IMR-90 (cell line): Measurements from ENCODE around the gene TASP1. TPM values are rescaled to one million over a fixed set of nuclear protein-coding genes. Genes with fewer than 3 reads are reported as not detected.

Experiments used
- ATAC-seq: fragments of 200-7000 bp; cut with Tn5 transposase; 2 replicates; pipeline ENCODE4 v1.9.1; 2020; ENCODE audit warnings: low read depth, mild to moderate bottlenecking, moderate library complexity
- BruUV-seq: library from RNA; stranded (reverse); fragments of 400-500 nt; replicated peaks from 2 replicates; lab custom pipeline; 2021; lab: Mats Ljungman, UMichigan
- CTCF ChIA-PET: fragments of 300-600 bp; formaldehyde crosslinking; extraction: SDS; loops from one replicate; lab custom pipeline; 2021; ENCODE audit warnings: antibody characterized with exemption; lab: Yijun Ruan, JAX
- POLR2A ChIA-PET: fragments of 300-600 bp; sonication (Branson Sonifier 250); formaldehyde crosslinking; loops from one replicate; lab custom pipeline; 2022; ENCODE audit warnings: antibody characterized with exemption; ENCODE audit not compliant: unreplicated experiment; lab: Charles Lee
- DNase-seq: peaks from one replicate; pipeline ENCODE4 v3.0.0; 2013
- H2AFZ ChIP-seq: replicated peaks from 2 replicates; pipeline ENCODE3; 2013; ENCODE audit warnings: low read length, mild to moderate bottlenecking; ENCODE audit not compliant: poor library complexity
- H2AK5ac ChIP-seq: 2 replicates; pipeline ENCODE4 v1.6.1; 2013; ENCODE audit warnings: low read depth, low read length, inconsistent platforms
- H2AK9ac ChIP-seq: replicated peaks from 2 replicates; pipeline ENCODE3; 2013; ENCODE audit warnings: mild to moderate bottlenecking, low read depth, low read length, moderate library complexity; ENCODE audit not compliant: poor library complexity
- H2BK120ac ChIP-seq: 2 replicates; pipeline ENCODE4 v1.6.1; 2013; ENCODE audit warnings: low read depth, low read length, inconsistent platforms
- H2BK15ac ChIP-seq: 3 replicates; pipeline ENCODE4 v1.6.1; 2013; ENCODE audit warnings: low read depth, low read length, inconsistent platforms
- H2BK20ac ChIP-seq: 2 replicates; pipeline ENCODE4 v1.6.1; 2013; ENCODE audit warnings: low read depth, mild to moderate bottlenecking, inconsistent platforms, low read length, moderate library complexity
- H2BK5ac ChIP-seq: 2 replicates; pipeline ENCODE4 v1.6.1; 2013; ENCODE audit warnings: mild to moderate bottlenecking, low read depth, low read length, inconsistent platforms; ENCODE audit not compliant: poor library complexity, severe bottlenecking
- H3K14ac ChIP-seq: replicated peaks from 2 replicates; pipeline ENCODE4 v1.6.1; 2013; ENCODE audit warnings: low read depth, low read length, inconsistent platforms
- H3K18ac ChIP-seq: 2 replicates; pipeline ENCODE4 v1.6.1; 2013; ENCODE audit warnings: low read depth, low read length, control low read depth
- H3K23ac ChIP-seq: 2 replicates; pipeline ENCODE4 v1.6.1; 2013; ENCODE audit warnings: low read depth, low read length, inconsistent platforms
- H3K27ac ChIP-seq: 2 replicates; pipeline ENCODE4 v1.5.1; 2013; ENCODE audit warnings: mild to moderate bottlenecking, control low read depth, low read length; ENCODE audit not compliant: insufficient read depth
- H3K27me3 ChIP-seq: 2 replicates; pipeline ENCODE4 v1.6.1; 2013; ENCODE audit warnings: low read length; ENCODE audit not compliant: control insufficient read depth, insufficient read depth
- H3K36me3 ChIP-seq: 2 replicates; pipeline ENCODE4 v1.6.1; 2013; ENCODE audit warnings: low read length, mixed read lengths; ENCODE audit not compliant: control insufficient read depth, insufficient read depth
- H3K4ac ChIP-seq: 2 replicates; pipeline ENCODE4 v1.6.1; 2013; ENCODE audit warnings: low read depth, low read length, inconsistent platforms
- H3K4me1 ChIP-seq: 2 replicates; pipeline ENCODE4 v1.6.1; 2013; ENCODE audit warnings: low read length, mixed read lengths; ENCODE audit not compliant: control insufficient read depth, insufficient read depth
- H3K4me2 ChIP-seq: 2 replicates; pipeline ENCODE4 v1.6.1; 2013; ENCODE audit warnings: low read depth, mild to moderate bottlenecking, control low read depth, low read length, moderate library complexity
- H3K4me3 ChIP-seq: 2 replicates; pipeline ENCODE4 v1.5.1; 2013; ENCODE audit warnings: low read depth, mild to moderate bottlenecking, control low read depth, low read length, moderate library complexity; ENCODE audit not compliant: insufficient read depth
- H3K56ac ChIP-seq: 2 replicates; pipeline ENCODE4 v1.6.1; 2013; ENCODE audit warnings: low read length, inconsistent platforms; ENCODE audit not compliant: insufficient read depth; ENCODE audit errors: extremely low read depth
- H3K79me1 ChIP-seq, 2 experiments: 2 replicates each; pipeline ENCODE4 v1.6.1; 2013; ENCODE audit warnings: low read length in 2 of 2, inconsistent platforms in 1 of 2, low read depth in 1 of 2
- H3K9ac ChIP-seq: 2 replicates; pipeline ENCODE4 v1.6.1; 2013; ENCODE audit warnings: low read depth, low read length, control low read depth
- H3K9me1 ChIP-seq: 2 replicates; pipeline ENCODE4 v1.6.1; 2013; ENCODE audit warnings: low read length, inconsistent platforms; ENCODE audit not compliant: insufficient read depth
- H3K9me3 ChIP-seq: 2 replicates; pipeline ENCODE4 v1.6.1; 2013; ENCODE audit warnings: low read length; ENCODE audit not compliant: control insufficient read depth, insufficient read depth
- H4K20me1 ChIP-seq: 2 replicates; pipeline ENCODE4 v1.6.1; 2013; ENCODE audit warnings: low read length, inconsistent platforms; ENCODE audit not compliant: insufficient read depth
- H4K5ac ChIP-seq: 2 replicates; pipeline ENCODE4 v1.6.1; 2013; ENCODE audit warnings: mild to moderate bottlenecking, low read depth, low read length, control low read depth
- H4K8ac ChIP-seq, 2 experiments: 2 replicates each; pipeline ENCODE4 v1.6.1; 2013; ENCODE audit warnings: low read depth in 2 of 2, low read length in 2 of 2, control low read depth in 1 of 2, inconsistent platforms in 1 of 2
- H4K91ac ChIP-seq: 2 replicates; pipeline ENCODE4 v1.6.1; 2013; ENCODE audit warnings: low read depth, low read length, inconsistent platforms; ENCODE audit not compliant: insufficient read depth
- BHLHE40 ChIP-seq: fragments of 150-350 bp; IDR thresholded peaks from 2 replicates; pipeline ENCODE4 v1.6.1; 2016; ENCODE audit warnings: mild to moderate bottlenecking, low read depth, low read length
- CEBPB ChIP-seq: IDR thresholded peaks from 2 replicates; pipeline ENCODE4 v1.6.1; 2012; ENCODE audit warnings: low read depth, low read length, improper control_type of control experiment
- CTCF ChIP-seq: conservative IDR thresholded peaks from 2 replicates; pipeline ENCODE4 v1.5.1; 2012; ENCODE audit warnings: mild to moderate bottlenecking, low read depth, low read length, improper control_type of control experiment
- ELK1 ChIP-seq: fragments of 150-350 bp; IDR thresholded peaks from 2 replicates; pipeline ENCODE4 v1.6.1; 2016; ENCODE audit warnings: low read depth, mild to moderate bottlenecking, low read length, moderate library complexity, borderline replicate concordance
- FOS ChIP-seq: fragments of 150-350 bp; IDR thresholded peaks from 2 replicates; pipeline ENCODE4 v1.6.1; 2016; ENCODE audit warnings: low read depth, low read length
- MAFK ChIP-seq: IDR thresholded peaks from 2 replicates; pipeline ENCODE4 v1.6.1; 2012; ENCODE audit warnings: low read depth, low read length, improper control_type of control experiment
- MXI1 ChIP-seq: IDR thresholded peaks from 2 replicates; pipeline ENCODE4 v1.6.1; 2012; ENCODE audit warnings: low read depth, mild to moderate bottlenecking, low read length, moderate library complexity, borderline replicate concordance
- NFE2L2 ChIP-seq: fragments of 150-350 bp; IDR thresholded peaks from 2 replicates; pipeline ENCODE4 v1.6.1; 2016; ENCODE audit warnings: low read depth, mild to moderate bottlenecking, low read length
- POLR2A ChIP-seq: IDR thresholded peaks from 2 replicates; pipeline ENCODE4 v1.6.1; 2012; ENCODE audit warnings: mild to moderate bottlenecking, low read depth, low read length
- RFX5 ChIP-seq: IDR thresholded peaks from 2 replicates; pipeline ENCODE4 v1.8.0; 2012; ENCODE audit warnings: low read depth, mild to moderate bottlenecking, low read length, moderate library complexity
- SMC3 ChIP-seq: fragments of 150-350 bp; IDR thresholded peaks from 2 replicates; pipeline ENCODE4 v1.6.1; 2016; ENCODE audit warnings: low read depth, mild to moderate bottlenecking, antibody characterized with exemption, low read length, moderate library complexity
- USF2 ChIP-seq: fragments of 150-350 bp; IDR thresholded peaks from 2 replicates; pipeline ENCODE4 v1.6.1; 2017; ENCODE audit warnings: mild to moderate bottlenecking, antibody characterized with exemption, low read length, low read depth
- whole genome bisulfite sequencing, 2 experiments: methylation state at CpG; one replicate each; pipeline versions ENCODE4 v1.1.5 to v1.1.7; 2013; ENCODE audit warnings: missing lambda C conversion rate in 2 of 2; ENCODE audit not compliant: insufficient read length in 1 of 2; ENCODE audit errors: extremely low coverage in 2 of 2; 5-methylcytosine and 5-hydroxymethylcytosine counted together
- dilution Hi-C: fragments of 300-500 bp; cut with HindIII; formaldehyde crosslinking; loops from one replicate; pipeline ENCODE4 v1.14.3; 2018; ENCODE audit warnings: low sequenced_read_pairs; ENCODE audit not compliant: unreplicated experiment
- in situ Hi-C: fragments of 300-500 bp; cut with MboI; formaldehyde crosslinking; loops from 3 replicates; pipeline ENCODE4 v1.14.3; 2019; ENCODE audit warnings: low sequenced_read_pairs, inconsistent platforms, mixed read lengths
- intact Hi-C: fragments of 100-400 bp; cut with micrococcal nuclease; formaldehyde crosslinking; loops from 2 replicates; pipeline ENCODE4 v1.10.0; 2022
- polyA plus RNA-seq, 3 experiments: library from polyadenylated mRNA; depleted of rRNA; stranded (reverse); fragments of >200 nt; gene quantifications; 2 replicates each; pipeline ENCODE4 v1.2.3, GENCODE V29; 2012; ENCODE audit warnings: low replicate concordance in 1 of 3
- total RNA-seq: library from RNA; depleted of rRNA; stranded (reverse); fragments of >200 nt; gene quantifications from 2 replicates; pipeline ENCODE4 v1.2.3, GENCODE V29; 2012

Gene TASP1
- total and polyA plus RNA-seq, 2 of the 4 experiments (the other 2 are of a cell fraction), result 3.9 to 7.9 TPM

- H2BK20ac ChIP-seq, result no peak overlapping the region
- no peaks in the 10 kb centered on the region; the same call in 1 of the 2 replicates for H3K4me1 ChIP-seq
- H3K9me1 ChIP-seq, result no peaks in the 10 kb centered on the region
- no peak overlapping the region for H2BK5ac ChIP-seq
- no peak overlapping the region for H4K8ac ChIP-seq
- no peak for TF ChIP-seq FOS
- TF ChIP-seq CEBPB, result no peak
- no peak for TF ChIP-seq USF2
- no peak for TF ChIP-seq CTCF
- no peak for TF ChIP-seq RFX5
- no peak for TF ChIP-seq ELK1
- no peak for TF ChIP-seq MXI1
- TF ChIP-seq NFE2L2, result no peak
- no peak for TF ChIP-seq POLR2A
- TF ChIP-seq BHLHE40, result no peak
- no peak for TF ChIP-seq SMC3
- no peak for TF ChIP-seq MAFK
- dilution Hi-C loops (no loop called here), intact Hi-C loops (no loop called here), in situ Hi-C loops (loop anchor here (25.0 kb wide), 1 partner anchor 107 kb away; no protein-coding TSS in a partner anchor)
- no peak overlapping the region for H2AK5ac ChIP-seq
- H3K18ac ChIP-seq, result no peak overlapping the region
- H3K36me3 ChIP-seq, result no peaks in the 10 kb centered on the region
- BruUV-seq, result no TSS peak
- H3K79me1 ChIP-seq, result no peaks in the 10 kb centered on the region
- H2BK15ac ChIP-seq, result no peak overlapping the region
- H3K56ac ChIP-seq, result no peak overlapping the region
- H3K4ac ChIP-seq, result no peak overlapping the region
- no peak overlapping the region for H3K23ac ChIP-seq
- no peaks in the 10 kb centered on the region for H3K9me3 ChIP-seq
- no peak for ATAC-seq
- no peak overlapping the region for H3K9ac ChIP-seq
- H3K14ac ChIP-seq, result no peak overlapping the region
- no peak for DNase-seq
- no peak overlapping the region; the same call in 1 of the 2 replicates for H3K4me2 ChIP-seq
- no peak overlapping the region for H3K4me3 ChIP-seq
- no peak overlapping the region for H2BK120ac ChIP-seq
- H4K91ac ChIP-seq, result no peak overlapping the region
- no peaks in the 10 kb centered on the region; the same call in 1 of the 2 replicates for H3K27me3 ChIP-seq
- H4K5ac ChIP-seq, result no peak overlapping the region
- no CpG with 5 or more reads among the region's 3 CpGs for WGBS, 2 experiments
- H4K20me1 ChIP-seq, result no peaks in the 10 kb centered on the region
- no peak overlapping the region for H2AFZ ChIP-seq
- POLR2A ChIA-PET, result no interaction called here
- no peak overlapping the region for H2AK9ac ChIP-seq
- CTCF ChIA-PET, result no interaction called here
- no peak overlapping the region for H3K27ac ChIP-seq
Measured at GRCh38 chr20:13355411-13355810, 283.3 kb downstream of the TASP1 start.
